IPS DF 19.7 (cell line): Measurements from ENCODE around the gene RUSC1.
"Not testable (repeated sequence)": the region's sequence is repeated elsewhere in the genome, so short reads cannot be mapped to it uniquely, and the experiment has no call there.

Experiments used
- DNase-seq: peaks from one replicate; pipeline ENCODE4 v3.0.0-alpha.2; 2013; ENCODE audit warnings: low read depth, low spot score

The RUSC1 gene

GRCh38 chr1:155322571-155322952, 1.9 kb downstream of the RUSC1 start:
- no peak for DNase-seq

DNA sequence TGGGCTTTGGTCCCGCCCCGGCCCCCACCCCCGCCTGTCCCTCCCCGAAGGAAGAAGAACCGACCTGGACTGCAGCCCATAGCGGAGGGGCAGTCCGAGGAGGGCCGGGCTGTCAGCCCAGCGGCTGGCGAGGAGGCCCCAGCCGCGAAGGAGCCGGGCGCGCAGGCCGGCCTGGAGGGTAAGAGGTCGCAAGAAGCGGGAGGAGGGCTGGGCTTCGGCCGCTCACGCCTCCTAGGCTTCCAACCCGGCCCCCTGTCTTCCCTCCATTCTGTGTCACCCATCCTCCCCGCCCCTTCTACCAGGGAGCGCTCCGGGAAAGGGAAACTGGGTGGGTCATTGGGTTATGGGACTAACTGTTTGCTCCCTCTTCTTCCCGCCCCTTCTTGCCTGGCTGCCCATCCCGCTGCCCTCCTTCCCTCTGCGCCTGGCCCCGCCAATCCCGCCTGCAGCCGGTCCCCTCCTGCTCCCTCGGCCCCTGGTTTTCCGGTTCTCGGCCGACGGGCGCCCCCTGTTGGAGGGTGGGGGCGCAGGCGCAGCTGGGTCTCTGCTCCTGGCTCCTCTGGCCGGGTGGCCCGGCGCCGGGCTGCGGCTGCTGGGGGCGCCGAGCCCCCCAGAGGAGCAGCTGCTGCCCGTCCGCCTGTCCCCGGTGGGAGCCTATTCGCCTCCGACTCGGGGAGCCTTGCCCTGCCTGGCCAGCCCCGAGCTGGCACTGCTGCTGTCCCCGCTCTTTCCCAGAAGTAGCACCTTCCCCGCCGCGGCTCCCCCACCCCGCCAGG, 2.4 kb downstream of the RUSC1 start:
- DNase-seq = no peak

DNA sequence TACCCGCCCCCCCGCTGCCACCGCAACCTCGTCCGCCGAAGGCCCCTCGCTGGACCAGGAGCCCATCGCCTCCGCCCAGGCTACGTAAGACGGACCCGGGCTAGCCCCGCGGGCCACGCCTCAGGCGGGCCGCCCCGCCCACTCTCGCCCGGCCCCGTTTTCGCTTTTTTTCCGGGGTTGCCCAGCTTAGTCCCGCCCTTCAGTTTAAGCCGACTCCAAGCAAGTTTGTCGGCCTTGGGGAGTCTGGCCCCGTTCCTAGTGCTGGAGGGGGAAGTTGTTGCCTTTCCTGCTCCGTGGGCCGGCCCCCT, 3.0 kb downstream of the RUSC1 start:
- no peak for DNase-seq

DNA sequence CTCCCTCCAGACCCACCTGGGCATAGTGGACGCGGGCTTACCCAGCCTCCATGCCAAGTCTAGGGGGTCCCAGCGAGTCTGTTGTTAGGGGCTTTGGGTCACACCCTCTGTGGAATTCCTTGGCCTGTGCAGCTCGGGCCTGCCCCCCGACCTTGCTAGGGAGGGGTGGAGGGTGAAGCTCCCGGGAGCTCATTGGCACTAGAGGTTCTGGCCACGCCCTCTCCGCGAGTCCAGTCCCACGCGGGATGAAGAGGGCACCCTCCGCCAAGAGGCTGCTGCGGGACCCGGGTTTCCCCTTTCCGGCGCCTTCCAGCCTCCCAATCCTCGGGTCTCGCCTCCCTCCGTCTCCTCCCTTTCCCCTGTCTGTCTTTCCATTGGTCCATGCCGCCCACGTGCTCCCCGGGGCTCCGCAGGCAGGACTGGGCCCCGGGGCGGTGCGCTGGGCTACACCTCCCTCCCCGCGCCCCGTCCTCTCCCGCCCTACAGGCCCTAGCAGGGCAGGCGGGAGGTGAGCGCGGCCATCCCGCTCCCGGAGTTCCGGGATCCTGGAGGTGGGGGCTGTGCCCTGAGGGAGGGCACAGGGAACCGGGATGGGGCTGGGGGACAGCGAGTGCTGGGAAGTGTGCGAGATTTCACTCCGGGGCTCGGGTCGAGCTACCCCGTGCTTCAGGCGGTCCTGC, 3.5 kb downstream of the RUSC1 start:
- DNase-seq = peak; percentile 75

DNA sequence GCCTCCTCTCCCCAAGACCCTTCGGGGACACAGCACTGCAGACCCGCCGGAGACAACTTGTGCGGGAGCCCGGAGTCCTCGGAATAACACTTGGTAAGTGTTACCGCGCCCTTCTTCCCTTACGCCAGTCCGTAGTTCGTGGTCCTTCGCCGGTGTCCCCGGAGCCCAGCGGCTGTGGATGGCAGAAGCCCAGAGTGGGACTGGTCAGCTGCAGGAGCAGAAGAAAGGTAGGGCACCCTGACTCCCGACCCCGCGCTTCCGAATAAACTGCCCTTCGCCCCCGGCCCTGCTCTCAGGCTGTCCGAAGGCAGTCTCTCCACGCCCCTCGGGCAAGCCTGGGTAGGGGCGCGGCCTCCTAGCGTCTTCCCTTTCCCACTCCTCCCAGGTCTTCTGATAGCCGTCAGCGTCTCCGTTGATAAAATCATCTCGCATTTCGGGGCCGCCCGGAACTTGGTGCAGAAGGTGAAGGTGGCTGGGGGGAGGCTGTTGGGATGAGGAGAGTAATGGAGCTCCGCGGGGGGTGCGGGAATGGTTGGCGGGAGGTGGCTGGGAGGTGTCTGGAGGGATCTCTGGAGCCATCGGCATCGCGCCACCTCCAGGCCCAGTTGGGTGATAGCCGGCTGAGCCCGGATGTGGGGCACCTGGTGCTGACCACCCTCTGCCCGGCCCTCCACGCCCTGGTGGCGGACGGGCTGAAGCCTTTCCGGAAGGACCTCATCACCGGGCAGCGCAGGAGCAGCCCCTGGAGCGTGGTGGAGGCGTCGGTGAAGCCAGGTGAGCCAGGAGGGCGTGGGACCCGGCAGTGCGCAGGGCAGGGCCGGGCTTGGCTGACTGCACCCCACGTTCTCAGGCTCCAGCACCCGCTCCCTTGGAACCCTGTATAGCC, 4.3 kb downstream of the RUSC1 start:
- no peak for DNase-seq

DNA sequence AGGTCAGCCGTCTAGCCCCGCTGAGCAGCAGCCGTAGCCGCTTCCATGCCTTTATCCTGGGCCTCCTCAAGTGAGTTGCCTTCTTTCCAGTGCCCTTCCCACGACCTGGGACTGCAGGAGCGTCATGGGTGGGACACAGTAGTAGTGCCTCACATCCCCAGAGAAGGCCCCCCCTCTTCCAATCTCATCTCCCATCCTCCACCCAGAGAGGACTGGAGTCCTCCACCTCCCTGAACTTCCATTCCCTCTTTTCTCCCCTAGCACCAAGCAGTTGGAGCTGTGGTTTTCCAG, 4.9 kb downstream of the RUSC1 start:
- DNase-seq = no peak

GRCh38 chr1:155326020-155326526, 5.4 kb downstream of the RUSC1 start:
- no peak for DNase-seq

DNA sequence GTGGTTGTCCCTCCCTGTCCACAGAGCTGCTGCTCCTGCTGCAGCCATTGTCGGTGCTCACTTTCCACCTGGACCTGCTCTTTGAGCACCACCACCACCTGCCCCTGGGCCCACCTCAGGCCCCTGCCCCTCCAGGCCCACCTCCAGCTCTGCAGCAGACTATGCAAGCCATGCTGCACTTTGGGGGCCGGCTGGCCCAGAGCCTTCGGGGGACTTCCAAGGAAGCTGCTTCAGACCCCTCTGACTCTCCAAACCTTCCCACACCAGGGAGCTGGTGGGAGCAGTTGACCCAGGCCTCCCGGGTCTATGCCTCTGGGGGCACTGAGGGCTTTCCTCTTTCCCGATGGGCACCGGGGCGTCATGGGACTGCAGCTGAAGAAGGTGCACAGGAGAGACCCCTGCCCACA, 5.9 kb downstream of the RUSC1 start:
- no peak for DNase-seq

DNA sequence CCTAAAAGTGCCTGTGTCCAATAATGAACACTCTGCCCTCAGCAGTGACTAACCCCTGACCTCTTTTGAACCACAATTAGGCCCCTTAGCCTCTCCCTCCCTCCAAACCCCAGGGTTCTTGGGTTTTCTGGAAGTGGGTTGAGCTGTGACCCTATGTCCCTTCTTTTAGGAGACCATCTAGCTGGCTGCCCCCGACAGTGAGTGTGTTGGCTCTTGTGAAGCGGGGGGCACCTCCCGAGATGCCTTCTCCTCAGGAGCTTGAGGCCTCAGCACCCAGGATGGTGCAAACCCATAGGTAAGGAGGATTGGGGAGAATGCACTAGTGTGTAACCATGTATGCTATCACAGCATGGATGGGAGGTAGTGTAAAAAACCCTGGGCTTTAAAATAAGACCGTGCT, 7.3 kb downstream of the RUSC1 start:
- no peak for DNase-seq

GRCh38 chr1:155328856-155329255, 8.2 kb downstream of the RUSC1 start:
- not testable (repeated sequence) for DNase-seq

DNA sequence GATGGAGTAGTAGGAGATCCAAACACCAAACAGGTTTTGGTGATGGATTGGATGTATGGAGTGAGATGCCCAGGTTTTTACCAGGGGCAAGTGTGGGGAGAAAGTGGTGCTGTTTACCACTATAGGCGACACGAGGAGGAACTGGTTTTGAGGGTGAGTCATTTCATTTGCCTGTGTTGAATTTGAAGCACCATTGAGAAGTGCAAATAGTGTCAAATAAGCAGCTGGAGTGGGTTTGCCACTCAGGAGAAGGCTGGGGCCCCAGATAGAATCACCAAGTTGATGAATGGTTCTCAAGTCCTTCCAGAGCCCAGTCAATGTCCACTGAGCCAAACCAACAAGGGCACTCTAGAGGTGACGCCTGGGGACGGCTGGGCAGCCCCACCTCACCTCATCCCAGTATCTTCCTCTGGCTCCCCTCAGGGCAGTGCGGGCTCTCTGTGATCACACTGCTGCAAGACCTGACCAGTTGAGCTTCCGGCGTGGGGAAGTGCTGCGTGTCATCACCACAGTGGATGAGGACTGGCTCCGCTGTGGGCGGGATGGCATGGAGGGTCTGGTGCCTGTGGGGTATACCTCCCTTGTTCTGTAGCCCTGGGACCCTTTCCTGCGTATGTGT, 9.4 kb downstream of the RUSC1 start:
- no peak for DNase-seq

GRCh38 chr1:155334962-155335361, 14.3 kb downstream of the RUSC1 start:
- DNase-seq = no peak

- DNase-seq = no peak
These were observed 18.9 kb downstream of the RUSC1 start for GRCh38 chr1:155339515-155340097.

- no peak for DNase-seq
These were observed 22.1 kb downstream of the RUSC1 start for GRCh38 chr1:155342842-155343241.

GRCh38 chr1:155352631-155353030, 31.9 kb downstream of the RUSC1 start:
- DNase-seq = no peak

DNA sequence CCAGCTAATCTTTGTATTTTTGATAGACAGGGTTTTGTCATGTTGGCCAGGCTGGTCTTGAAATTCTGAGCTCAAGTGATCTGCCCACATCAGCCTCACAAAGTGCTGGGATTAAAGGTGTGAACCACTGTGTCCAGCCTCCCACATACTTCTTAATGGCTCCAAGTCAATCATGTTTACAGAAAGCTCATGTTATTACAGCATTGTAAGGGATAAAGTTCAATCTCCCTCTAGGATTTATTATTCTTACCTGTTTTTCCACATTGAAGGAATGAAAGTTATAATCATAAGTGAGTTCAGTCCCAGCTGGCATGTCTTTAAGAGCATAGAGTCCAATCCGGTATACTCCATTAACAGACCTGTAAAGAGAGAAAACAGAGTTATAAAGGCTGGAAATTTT, 39.4 kb downstream of the RUSC1 start:
- no peak for DNase-seq

- no peak for DNase-seq
These were observed 58.5 kb downstream of the RUSC1 start for GRCh38 chr1:155379180-155379579.

- DNase-seq = no peak
These were observed 59.0 kb downstream of the RUSC1 start for GRCh38 chr1:155379631-155380090.
